Endodermal cell (in vitro differentiated cells): ENCODE data around the gene DNAJB11. TPM values are rescaled to one million over a fixed set of nuclear protein-coding genes. Genes with fewer than 3 reads are reported as not detected.

Source experiments
- DNase-seq: peaks from one replicate; pipeline ENCODE4 v3.0.0-alpha.2; 2017
- H3K27ac ChIP-seq: 2 replicates; pipeline ENCODE4 v1.5.1; 2013; ENCODE audit warnings: mild to moderate bottlenecking, low read depth, low read length, moderate library complexity
- H3K27me3 ChIP-seq: 2 replicates; pipeline ENCODE4 v1.6.1; 2013; ENCODE audit warnings: mild to moderate bottlenecking, low read length, moderate library complexity; ENCODE audit not compliant: insufficient read depth, control insufficient read depth, poor library complexity, severe bottlenecking
- H3K36me3 ChIP-seq: 2 replicates; pipeline ENCODE4 v1.7.0; 2013; ENCODE audit warnings: mild to moderate bottlenecking, low read length, moderate library complexity; ENCODE audit not compliant: control insufficient read depth, insufficient read depth
- H3K4me1 ChIP-seq: one replicate; pipeline ENCODE4 v1.7.0; 2013; ENCODE audit warnings: low read length; ENCODE audit not compliant: control insufficient read depth, insufficient read depth
- H3K4me3 ChIP-seq: 2 replicates; pipeline ENCODE4 v1.5.1; 2013; ENCODE audit warnings: mild to moderate bottlenecking, low read length, moderate library complexity
- H3K9ac ChIP-seq: 2 replicates; pipeline ENCODE4 v1.6.1; 2013; ENCODE audit warnings: mild to moderate bottlenecking, low read length, moderate library complexity; ENCODE audit not compliant: poor library complexity, severe bottlenecking; ENCODE audit errors: extremely low read depth
- H3K9me3 ChIP-seq: 2 replicates; pipeline ENCODE4 v1.6.1; 2013; ENCODE audit warnings: mild to moderate bottlenecking, low read length, moderate library complexity; ENCODE audit not compliant: control insufficient read depth
- H3K27ac Mint-ChIP-seq: 2 replicates; pipeline ENCODE4 v1.8.0; 2020; ENCODE audit warnings: mixed read lengths
- H3K27me3 Mint-ChIP-seq: 2 replicates; pipeline ENCODE4 v1.8.0; 2021; ENCODE audit warnings: mild to moderate bottlenecking, mixed read lengths; ENCODE audit not compliant: insufficient read depth
- H3K36me3 Mint-ChIP-seq: 2 replicates; pipeline ENCODE4 v1.8.0; 2020; ENCODE audit warnings: low read depth, mixed read lengths
- H3K4me1 Mint-ChIP-seq: 2 replicates; pipeline ENCODE4 v1.8.0; 2020; ENCODE audit warnings: mixed read lengths
- H3K4me3 Mint-ChIP-seq: 2 replicates; pipeline ENCODE4 v1.8.0; 2020; ENCODE audit warnings: mild to moderate bottlenecking, moderate library complexity, mixed read lengths
- H3K9me3 Mint-ChIP-seq: 2 replicates; pipeline ENCODE4 v1.8.0; 2020; ENCODE audit warnings: mild to moderate bottlenecking, mixed read lengths
- CTCF ChIP-seq: fragments of 200-600 bp; sonication (generic); conservative IDR thresholded peaks from 2 replicates; pipeline ENCODE4 v1.5.0; 2021; ENCODE audit warnings: antibody characterized with exemption, mild to moderate bottlenecking
- WGBS, 2 experiments: methylation state at CpG; one replicate each; pipeline versions ENCODE4 v1.1.5 to v1.1.7; 2013; ENCODE audit warnings: missing lambda C conversion rate in 2 of 2, mixed read lengths in 1 of 2; ENCODE audit not compliant: insufficient coverage in 1 of 2, insufficient read length in 1 of 2; 5-methylcytosine and 5-hydroxymethylcytosine counted together
- total RNA-seq, 2 donors: library from RNA; stranded (reverse); fragmentation: NEBNext Ultra II Directional in 1 of 2; extraction: Animal tissue kit (Norgen Biotek cat#: 25700) in 1 of 2; gene quantifications; 2 replicates in 1 of 2; 3 replicates in 1 of 2; pipeline ENCODE4 v1.2.1, GENCODE V29; 2021

Gene DNAJB11
- total RNA-seq, 2 donors from 2014 or later = 59.8 to 81.5 TPM

DNA sequence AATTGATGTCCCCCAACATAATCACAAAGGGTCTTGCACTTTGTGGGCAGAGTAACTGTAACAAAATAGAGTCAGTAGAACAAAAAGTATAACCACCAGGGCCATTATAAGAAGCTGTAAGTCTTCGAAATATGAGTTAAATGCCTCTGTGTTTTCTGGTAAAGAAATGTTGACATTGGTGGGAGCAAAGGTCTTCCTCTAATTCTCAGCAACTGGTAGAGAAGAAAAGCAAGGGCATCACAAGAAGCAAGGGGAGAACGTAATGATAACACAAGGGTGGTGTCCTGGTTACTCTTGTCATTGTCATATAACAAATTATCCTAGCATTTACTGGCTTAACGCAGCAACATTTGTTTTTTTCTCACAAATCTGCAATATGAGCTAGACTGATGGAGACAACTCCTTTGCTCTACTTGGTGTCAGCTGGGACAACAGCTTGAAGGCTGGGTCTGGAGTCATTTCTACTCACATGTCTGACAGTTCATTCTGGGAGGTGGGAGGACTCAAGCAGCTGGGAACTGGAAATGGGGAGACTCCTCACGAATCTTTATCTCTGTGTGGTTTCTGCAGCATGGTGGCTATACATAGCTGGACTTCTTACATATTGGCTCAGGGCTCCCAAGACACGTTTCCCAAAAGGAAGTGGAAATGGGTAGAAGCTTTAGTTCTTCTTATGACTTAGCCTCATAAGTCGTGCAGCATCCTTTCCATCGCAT is 20.2 kb downstream of the DNAJB11 start:
- Mint-ChIP-seq H3K27ac (no peak overlapping the region), H3K9me3 (no peaks in the 10 kb centered on the region), H3K4me1 (no peaks in the 10 kb centered on the region), H3K27me3 (no peaks in the 10 kb centered on the region), H3K36me3 (peaks cover 4% of the 10 kb centered on the region), H3K4me3 (no peak overlapping the region)
- Histone ChIP-seq H3K9me3 (no peaks in the 10 kb centered on the region), H3K9ac (no peak overlapping the region), H3K27me3 (no peaks in the 10 kb centered on the region), H3K4me3 (no peak overlapping the region), H3K4me1 (no peaks in the 10 kb centered on the region), H3K36me3 (peaks cover 5% of the 10 kb centered on the region), H3K27ac (no peak overlapping the region)
- 95 to 98% methylated on average over 6 to 7 of the region's 7 CpGs for WGBS, 2 experiments
- TF ChIP-seq CTCF = no peak
- DNase-seq = no peak

GRCh38 chr3:186592682-186593081 is 22.2 kb downstream of the DNAJB11 start:
- Histone ChIP-seq H3K4me3 (no peak overlapping the region), H3K27me3 (no peaks in the 10 kb centered on the region), H3K9me3 (no peaks in the 10 kb centered on the region), H3K36me3 (no peaks in the 10 kb centered on the region), H3K27ac (no peak overlapping the region), H3K4me1 (no peaks in the 10 kb centered on the region), H3K9ac (no peak overlapping the region)
- Mint-ChIP-seq H3K36me3 (no peaks in the 10 kb centered on the region), H3K27me3 (no peaks in the 10 kb centered on the region), H3K4me1 (peaks cover 5% of the 10 kb centered on the region), H3K4me3 (no peak overlapping the region), H3K27ac (no peak overlapping the region), H3K9me3 (no peaks in the 10 kb centered on the region)
- no peak for TF ChIP-seq CTCF
- 84 to 94% methylated on average over 2 to 4 of the region's 4 CpGs for WGBS, 2 experiments
- no peak for DNase-seq

DNA sequence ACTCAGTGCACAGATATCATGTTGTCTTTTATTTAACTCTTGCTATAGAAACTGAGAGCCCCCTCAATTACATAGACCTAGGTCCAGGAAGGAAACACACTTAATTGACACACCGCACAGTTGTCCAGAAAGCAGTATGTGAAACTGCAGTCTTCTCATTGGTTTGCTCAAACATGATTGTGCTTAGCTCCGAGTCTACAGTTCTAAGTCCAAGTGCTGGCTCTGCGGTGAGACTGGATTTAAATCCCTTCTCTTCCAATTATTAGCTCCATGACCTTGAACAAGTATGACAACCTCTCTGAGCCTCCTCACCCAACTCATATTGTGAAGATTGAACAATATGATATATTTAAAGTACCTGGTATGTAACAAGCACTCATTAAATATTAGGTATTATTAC is 23.3 kb downstream of the DNAJB11 start:
- no peaks in the 10 kb centered on the region for H3K27me3 ChIP-seq
- no peaks in the 10 kb centered on the region for H3K9me3 ChIP-seq
- Mint-ChIP-seq H3K9me3 (no peaks in the 10 kb centered on the region), H3K27me3 (peaks cover 2% of the 10 kb centered on the region), H3K36me3 (no peaks in the 10 kb centered on the region), H3K4me3 (no peak overlapping the region), H3K4me1 (peaks cover 5% of the 10 kb centered on the region), H3K27ac (no peak overlapping the region)
- 87 to 93% methylated on average over 1 to 3 of the region's 3 CpGs for WGBS, 2 experiments
- H3K4me1 ChIP-seq = no peaks in the 10 kb centered on the region
- DNase-seq = no peak
- H3K27ac ChIP-seq = no peak overlapping the region
- TF ChIP-seq CTCF = no peak
- H3K4me3 ChIP-seq = no peak overlapping the region
- H3K9ac ChIP-seq = no peak overlapping the region
- H3K36me3 ChIP-seq = no peaks in the 10 kb centered on the region
